GM23338 (cell line): ENCODE results near the gene IQGAP1.

Experiments
- CREB1 ChIP-seq: fragments of 250-450 bp; sonication (Bioruptor Pico); IDR thresholded peaks from 2 replicates; pipeline ENCODE4 v1.5.0; 2020; ENCODE audit warnings: low read depth, mild to moderate bottlenecking, moderate library complexity
- CTCF ChIP-seq, 2 experiments: fragments of 200-600 bp in 1 of 2; sonication (generic) in 1 of 2; conservative IDR thresholded peaks; 2 replicates each; pipeline versions ENCODE4 v1.5.1 to v1.6.1; 2016 to 2017; ENCODE audit warnings: antibody characterized with exemption in 2 of 2, low read depth in 2 of 2, mild to moderate bottlenecking in 2 of 2, moderate library complexity in 1 of 2
- EZH2phosphoT487 ChIP-seq: fragments of 200-600 bp; sonication (generic); IDR thresholded peaks from one replicate; pipeline ENCODE4 v1.8.1; 2018; ENCODE audit warnings: antibody characterized with exemption; ENCODE audit not compliant: unreplicated experiment
- JUNB ChIP-seq: IDR thresholded peaks from one replicate; pipeline ENCODE4 v1.6.1; 2016; ENCODE audit warnings: antibody characterized with exemption; ENCODE audit not compliant: unreplicated experiment
- ZNF462 ChIP-seq: fragments of 250-450 bp; sonication (Bioruptor Pico); IDR thresholded peaks from 2 replicates; pipeline ENCODE4 v1.5.0; 2020; ENCODE audit warnings: mild to moderate bottlenecking, moderate library complexity

- TF ChIP-seq CTCF (conservative IDR thresholded peaks at IDR 0.05; ENCODE audit: low read depth in 2 of 2) (no peak), CREB1 (CRISPR knock-in tag) (no peak), JUNB (no peak), ZNF462 (CRISPR knock-in tag) (no peak), EZH2phosphoT487 (no peak)
Measured at GRCh38 chr15:90493647-90494046, 105.6 kb downstream of the IQGAP1 start.
